ENCODE measurements around the gene IKBIP. TPM values are rescaled to one million over a fixed set of nuclear protein-coding genes. Genes with fewer than 3 reads are reported as not detected.

IKBIP gene
- total and polyA plus RNA-seq, 8 donors, result 1.4 to 8.0 (median 4.2) TPM

DNA sequence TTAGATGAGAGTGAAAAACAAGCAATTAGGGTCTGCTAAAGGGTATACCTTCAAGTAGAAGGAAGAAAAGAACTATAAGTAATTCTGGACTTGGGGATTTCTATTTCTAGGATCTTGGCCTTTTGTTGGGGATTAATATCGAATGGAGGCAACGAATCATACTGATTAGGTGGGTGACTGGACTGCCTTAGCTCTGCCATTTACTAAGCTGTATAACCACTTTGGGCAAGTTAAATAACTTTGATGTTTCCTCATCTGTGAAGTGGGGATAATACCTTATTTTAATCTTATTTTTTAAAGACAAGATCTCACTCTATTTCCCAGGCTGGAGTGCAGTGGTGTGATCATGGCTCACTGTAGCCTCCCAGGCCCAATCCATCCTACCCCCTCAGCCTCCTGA lies 6.6 kb downstream of the IKBIP start:
- intact Hi-C loops (cut with DNase I), result no loop called here
- FAIRE-seq (no peak), ATAC-seq (no peak), DNase-seq (no peak)
- no peak overlapping the region for H3K27ac ChIP-seq
- no peaks in the 10 kb centered on the region for H3K4me1 ChIP-seq
- TF ChIP-seq, protein P1, sequence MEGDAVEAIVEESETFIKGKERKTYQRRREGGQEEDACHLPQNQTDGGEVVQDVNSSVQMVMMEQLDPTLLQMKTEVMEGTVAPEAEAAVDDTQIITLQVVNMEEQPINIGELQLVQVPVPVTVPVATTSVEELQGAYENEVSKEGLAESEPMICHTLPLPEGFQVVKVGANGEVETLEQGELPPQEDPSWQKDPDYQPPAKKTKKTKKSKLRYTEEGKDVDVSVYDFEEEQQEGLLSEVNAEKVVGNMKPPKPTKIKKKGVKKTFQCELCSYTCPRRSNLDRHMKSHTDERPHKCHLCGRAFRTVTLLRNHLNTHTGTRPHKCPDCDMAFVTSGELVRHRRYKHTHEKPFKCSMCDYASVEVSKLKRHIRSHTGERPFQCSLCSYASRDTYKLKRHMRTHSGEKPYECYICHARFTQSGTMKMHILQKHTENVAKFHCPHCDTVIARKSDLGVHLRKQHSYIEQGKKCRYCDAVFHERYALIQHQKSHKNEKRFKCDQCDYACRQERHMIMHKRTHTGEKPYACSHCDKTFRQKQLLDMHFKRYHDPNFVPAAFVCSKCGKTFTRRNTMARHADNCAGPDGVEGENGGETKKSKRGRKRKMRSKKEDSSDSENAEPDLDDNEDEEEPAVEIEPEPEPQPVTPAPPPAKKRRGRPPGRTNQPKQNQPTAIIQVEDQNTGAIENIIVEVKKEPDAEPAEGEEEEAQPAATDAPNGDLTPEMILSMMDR (IDR thresholded peaks at IDR 0.05), result no peak
- H3K4me3 ChIP-seq, result no peak overlapping the region
- no peaks in the 10 kb centered on the region for H3K9me3 ChIP-seq
- H3K36me3 ChIP-seq, result no peaks in the 10 kb centered on the region
- no peaks in the 10 kb centered on the region for H3K27me3 ChIP-seq
- WGBS, 2 donors, result 94% methylated on average over 2 of the region's 2 CpGs

DNA sequence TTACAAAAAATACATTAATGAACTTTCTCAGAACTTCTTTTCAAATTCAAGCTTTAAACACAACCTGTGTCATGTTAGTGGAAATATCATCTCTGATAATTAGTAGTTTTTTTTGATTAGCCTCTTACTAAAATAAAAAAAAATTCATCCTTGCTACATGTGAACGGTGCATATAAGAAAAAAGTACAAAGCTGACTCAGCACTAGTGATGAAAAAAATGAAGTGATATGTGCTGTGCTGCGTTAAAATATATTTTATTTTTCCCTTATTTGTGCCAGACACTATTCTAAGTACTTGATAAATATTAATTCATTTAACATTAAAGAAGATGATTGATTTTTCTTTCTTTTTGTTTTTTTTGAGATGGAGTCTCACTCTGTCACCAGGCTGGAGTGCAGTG lies 7.5 kb downstream of the IKBIP start:
- Histone ChIP-seq H3K27me3 (no peaks in the 10 kb centered on the region), H3K4me1 (no peaks in the 10 kb centered on the region), H3K27ac (no peak overlapping the region), H3K36me3 (no peaks in the 10 kb centered on the region), H3K4me3 (no peak overlapping the region), H3K9me3 (no peaks in the 10 kb centered on the region)
- whole genome bisulfite sequencing, 2 donors, result 82 to 85% methylated on average over 2 of the region's 2 CpGs
- intact Hi-C loops (cut with DNase I), result no loop called here
- ATAC-seq (no peak), FAIRE-seq (no peak), DNase-seq (no peak)
- TF ChIP-seq, protein P1 (IDR thresholded peaks at IDR 0.05), result no peak

DNA sequence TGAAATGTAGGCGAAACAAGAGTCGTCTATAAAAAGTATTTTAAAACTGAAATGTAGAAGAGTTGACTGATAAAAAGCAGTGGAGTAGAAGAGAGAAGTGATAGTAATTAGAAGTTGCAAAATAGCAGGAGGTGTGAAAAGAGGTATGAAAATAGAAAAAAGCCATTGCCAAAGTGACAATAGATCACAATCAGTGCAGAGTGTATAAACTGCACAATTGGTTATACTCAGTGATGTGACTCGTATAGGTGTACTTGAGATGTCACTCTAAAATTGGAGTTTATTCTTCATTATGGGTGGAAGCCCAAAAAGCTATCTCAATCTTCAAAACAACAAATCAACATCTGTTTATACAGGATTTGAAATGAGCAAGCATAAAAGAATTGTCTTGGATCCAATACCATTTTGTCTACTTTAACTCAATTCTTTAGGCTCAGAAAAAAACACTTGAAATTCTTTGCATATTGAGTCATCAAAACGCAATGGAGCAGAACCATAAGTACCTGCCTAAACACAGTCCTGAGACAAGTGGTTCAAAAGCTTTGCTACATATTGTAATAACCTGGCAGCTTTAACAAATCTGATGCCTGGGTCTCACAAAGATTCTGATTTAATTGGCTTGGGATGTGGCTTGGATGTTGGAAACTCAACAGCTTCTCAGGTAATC lies 8.8 kb downstream of the IKBIP start:
- intact Hi-C loops (cut with DNase I), result no loop called here
- no peaks in the 10 kb centered on the region for H3K9me3 ChIP-seq
- no peak overlapping the region for H3K27ac ChIP-seq
- no peaks in the 10 kb centered on the region for H3K36me3 ChIP-seq
- H3K4me3 ChIP-seq, result no peak overlapping the region
- WGBS, 2 donors, result 85 to 89% methylated on average over 4 of the region's 4 CpGs
- no peak for FAIRE-seq
- ATAC-seq, result no peak
- no peaks in the 10 kb centered on the region for H3K27me3 ChIP-seq
- TF ChIP-seq, protein P1 (IDR thresholded peaks at IDR 0.05), result no peak
- no peak for DNase-seq
- no peaks in the 10 kb centered on the region for H3K4me1 ChIP-seq

DNA sequence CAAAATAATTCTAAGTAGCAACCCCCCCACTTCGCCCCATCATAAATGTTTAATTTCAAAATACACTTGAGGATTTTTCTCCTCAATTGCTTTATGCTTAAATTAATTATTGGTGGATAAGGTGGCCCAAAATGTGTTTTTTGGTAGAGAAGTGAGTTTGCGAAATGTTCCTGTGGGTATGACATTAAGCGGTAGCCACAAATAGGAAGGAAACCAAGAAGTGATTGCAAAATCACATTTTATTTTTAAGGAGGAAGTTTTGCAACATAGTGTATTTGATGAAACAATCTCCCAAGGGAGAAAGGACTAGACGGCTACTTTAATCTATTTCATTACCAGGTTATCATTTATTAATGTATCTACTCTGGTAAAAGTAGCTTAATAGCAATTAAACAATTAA lies 25.6 kb downstream of the IKBIP start:
- no peak for DNase-seq
- no peak for FAIRE-seq
- Histone ChIP-seq H3K27ac (no peak overlapping the region), H3K4me3 (no peak overlapping the region), H3K36me3 (no peaks in the 10 kb centered on the region), H3K27me3 (no peaks in the 10 kb centered on the region), H3K4me1 (no peaks in the 10 kb centered on the region), H3K9me3 (no peaks in the 10 kb centered on the region)
- 84% methylated on average over 4 of the region's 4 CpGs for WGBS, 2 donors
- TF ChIP-seq, protein P1 (IDR thresholded peaks at IDR 0.05), result no peak
- ATAC-seq, result peak in 2 of 4 donors; percentile 49 to 53
- intact Hi-C loops (cut with DNase I), result no loop called here

DNA sequence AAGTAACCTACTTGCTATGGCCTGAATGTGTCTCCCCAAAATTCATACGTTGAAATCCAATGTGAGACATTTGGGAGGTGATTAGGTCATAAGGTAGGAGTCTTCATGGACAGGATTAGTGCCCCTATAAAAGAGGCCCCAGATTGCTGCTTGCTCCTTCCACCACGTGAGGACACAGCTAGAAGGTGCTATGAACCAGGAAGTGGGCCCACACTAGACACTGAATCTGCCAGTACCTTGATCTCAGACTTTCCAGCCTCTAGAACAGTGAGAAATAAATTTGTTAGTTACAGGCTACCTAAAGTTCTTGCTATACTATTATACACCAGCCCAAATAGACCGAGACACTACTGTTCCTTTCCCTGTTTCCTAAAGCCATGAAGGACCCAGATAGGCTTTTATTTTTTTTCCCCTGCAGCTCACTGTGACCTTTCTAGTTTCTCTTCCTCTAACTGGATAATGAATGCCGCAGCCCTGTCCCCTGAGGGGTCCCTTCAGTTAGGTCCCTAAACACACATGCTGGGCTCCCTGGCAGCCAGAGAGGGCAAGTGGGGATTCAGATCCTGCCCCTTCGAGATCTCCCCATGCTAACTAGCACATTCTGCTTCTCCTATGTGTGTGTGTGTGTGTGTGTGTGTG lies 31.8 kb downstream of the IKBIP start:
- FAIRE-seq, result no peak
- Histone ChIP-seq H3K4me3 (no peak overlapping the region), H3K27me3 (no peaks in the 10 kb centered on the region), H3K4me1 (no peaks in the 10 kb centered on the region), H3K36me3 (no peaks in the 10 kb centered on the region), H3K27ac (peak overlapping the region in 1 of 4 donors; percentile 30), H3K9me3 (no peaks in the 10 kb centered on the region)
- no peak for DNase-seq
- ATAC-seq, result peak in 1 of 4 donors; percentile 44
- TF ChIP-seq, protein P1 (IDR thresholded peaks at IDR 0.05), result no peak
- intact Hi-C loops (cut with DNase I), result no loop called here
- 76 to 83% methylated on average over 5 of the region's 5 CpGs for WGBS, 2 donors

All from pancreas (tissue), 10 donors.